A673 (cell line): ENCODE data around the gene FCGR2B.
"Not testable (repeated sequence)": the region's sequence is repeated elsewhere in the genome, so short reads cannot be mapped to it uniquely, and the experiment has no call there.

Source experiments
- CTCF ChIP-seq: fragments of 300-800, 200-600 bp; sonication (generic); conservative IDR thresholded peaks from 2 replicates; pipeline ENCODE4 v1.5.1; 2017; ENCODE audit warnings: low read depth, mild to moderate bottlenecking, antibody characterized with exemption, low read length, moderate library complexity, mixed read lengths
- EZH2 ChIP-seq: fragments of 200-600 bp; sonication (generic); IDR thresholded peaks from 2 replicates; pipeline ENCODE4 v1.6.1; 2017; ENCODE audit warnings: borderline replicate concordance, low read depth, mild to moderate bottlenecking, mixed read lengths, antibody characterized with exemption, low read length; ENCODE audit not compliant: poor library complexity, severe bottlenecking

DNA sequence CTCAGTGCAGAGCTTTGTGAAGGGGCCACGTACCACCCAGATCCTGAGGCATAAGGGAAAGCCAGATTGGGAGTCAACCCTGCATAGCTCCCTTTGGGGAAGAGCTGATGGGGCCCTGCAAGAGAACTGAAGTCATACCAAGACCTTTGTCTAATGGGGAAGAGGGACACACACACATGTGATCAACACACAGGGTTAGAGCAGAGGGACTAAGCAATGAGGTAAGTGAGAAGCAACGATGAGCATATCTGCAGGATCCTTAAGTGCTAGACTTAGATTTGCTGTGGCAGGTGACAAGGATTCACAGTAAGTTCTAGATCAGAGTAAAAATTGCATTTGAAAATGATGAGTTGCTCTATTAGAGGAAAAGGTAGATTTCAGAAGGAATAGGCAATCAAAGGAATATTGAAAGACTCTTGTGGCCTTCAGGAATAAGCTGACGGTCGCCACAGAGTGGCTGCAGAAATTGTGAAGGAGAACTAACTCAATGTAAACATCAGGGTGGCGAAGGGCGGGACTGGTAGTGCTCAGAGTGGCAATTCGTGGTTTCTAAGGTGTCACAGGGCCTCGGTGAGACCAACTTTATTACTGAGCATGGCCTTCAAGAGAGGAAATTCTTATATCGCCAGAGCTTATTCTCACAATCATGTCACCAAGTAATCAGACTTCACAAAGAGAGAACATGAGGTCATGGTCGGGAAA is 36.3 kb upstream of the FCGR2B start:
- TF ChIP-seq EZH2, CTCF: not testable (repeated sequence)
